GM20000 (cell line): ENCODE results near the gene MTMR12.

ENCODE experiments used
- DNase-seq: peaks from one replicate; pipeline ENCODE4 v3.0.0; 2012; ENCODE audit warnings: low spot score
- TF ChIP-seq, protein P1 (sequence below): IDR thresholded peaks from 2 replicates; pipeline ENCODE4 v1.5.1; 2012; ENCODE audit warnings: mild to moderate bottlenecking, control low read depth; ENCODE audit errors: extremely low read depth, missing control alignments

Gene MTMR12

DNA sequence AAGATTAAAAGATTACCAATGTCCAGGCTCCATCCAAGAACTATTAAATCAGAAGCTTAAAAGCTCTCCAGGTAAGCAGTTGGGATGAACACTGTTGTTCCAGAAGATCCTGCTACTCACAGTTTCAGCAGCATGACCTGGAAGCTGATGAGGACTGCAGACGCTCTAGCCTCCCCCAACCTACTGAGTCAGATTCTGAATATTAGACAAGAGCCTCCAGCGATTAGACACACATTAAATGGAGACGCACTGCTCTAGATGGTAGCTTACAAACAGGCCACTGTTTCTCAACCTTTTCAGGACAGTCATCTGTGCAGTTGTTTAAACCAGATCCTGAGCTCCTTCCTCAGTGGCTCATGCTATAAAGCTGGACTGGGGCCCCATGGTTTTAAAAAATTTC lies 54.3 kb downstream of the MTMR12 start:
- TF ChIP-seq, protein P1, sequence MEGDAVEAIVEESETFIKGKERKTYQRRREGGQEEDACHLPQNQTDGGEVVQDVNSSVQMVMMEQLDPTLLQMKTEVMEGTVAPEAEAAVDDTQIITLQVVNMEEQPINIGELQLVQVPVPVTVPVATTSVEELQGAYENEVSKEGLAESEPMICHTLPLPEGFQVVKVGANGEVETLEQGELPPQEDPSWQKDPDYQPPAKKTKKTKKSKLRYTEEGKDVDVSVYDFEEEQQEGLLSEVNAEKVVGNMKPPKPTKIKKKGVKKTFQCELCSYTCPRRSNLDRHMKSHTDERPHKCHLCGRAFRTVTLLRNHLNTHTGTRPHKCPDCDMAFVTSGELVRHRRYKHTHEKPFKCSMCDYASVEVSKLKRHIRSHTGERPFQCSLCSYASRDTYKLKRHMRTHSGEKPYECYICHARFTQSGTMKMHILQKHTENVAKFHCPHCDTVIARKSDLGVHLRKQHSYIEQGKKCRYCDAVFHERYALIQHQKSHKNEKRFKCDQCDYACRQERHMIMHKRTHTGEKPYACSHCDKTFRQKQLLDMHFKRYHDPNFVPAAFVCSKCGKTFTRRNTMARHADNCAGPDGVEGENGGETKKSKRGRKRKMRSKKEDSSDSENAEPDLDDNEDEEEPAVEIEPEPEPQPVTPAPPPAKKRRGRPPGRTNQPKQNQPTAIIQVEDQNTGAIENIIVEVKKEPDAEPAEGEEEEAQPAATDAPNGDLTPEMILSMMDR: no peak
- no peak for DNase-seq

DNA sequence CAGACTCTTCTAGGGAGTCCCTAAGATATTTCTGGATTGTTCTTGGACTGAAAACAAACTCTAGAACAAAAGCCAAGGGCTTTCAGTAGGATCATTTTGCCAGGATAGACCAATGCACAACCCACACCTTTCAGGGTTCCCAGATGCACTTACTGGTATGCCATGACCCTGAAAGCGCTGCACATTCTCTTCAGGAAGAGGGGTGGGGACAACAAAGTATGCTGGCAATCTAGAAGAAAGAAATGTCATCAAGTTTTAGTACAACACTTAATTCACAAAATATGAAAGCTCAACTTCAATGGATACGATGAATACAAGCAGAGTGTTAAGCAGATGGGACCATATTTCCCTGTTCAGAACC lies 57.2 kb downstream of the MTMR12 start:
- DNase-seq: no peak
- TF ChIP-seq, protein P1: no peak

GRCh38 chr5:32254881-32255539 lies 57.7 kb downstream of the MTMR12 start:
- TF ChIP-seq, protein P1: no peak
- DNase-seq: no peak

- TF ChIP-seq, protein P1: no peak
Measured at GRCh38 chr5:32251871-32252458, 60.8 kb downstream of the MTMR12 start.

GRCh38 chr5:32249668-32250067 lies 63.1 kb downstream of the MTMR12 start:
- no peak for DNase-seq
- TF ChIP-seq, protein P1: no peak

More at GRCh38 chr5:32251871-32252458, 60.8 kb downstream of the MTMR12 start:
- no peak for DNase-seq

DNA sequence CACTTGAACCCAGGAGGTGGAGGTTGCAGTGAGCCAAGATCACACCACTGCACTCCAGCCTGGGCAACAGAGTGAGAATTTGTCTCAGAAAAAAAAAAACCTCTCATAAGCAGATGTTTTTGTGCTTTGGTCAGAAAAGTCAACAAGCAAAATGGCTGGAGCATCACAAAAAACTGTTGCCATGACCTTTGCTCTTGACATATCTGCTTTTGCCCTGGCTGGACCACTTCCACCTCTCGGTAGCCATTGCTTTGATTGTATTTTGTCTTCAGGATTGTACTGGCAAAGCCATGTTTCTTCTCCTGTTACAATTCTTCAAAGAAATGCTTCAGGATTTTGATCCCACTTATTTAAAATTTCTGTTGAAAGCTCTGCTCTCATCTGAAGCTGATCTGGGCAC lies 67.0 kb downstream of the MTMR12 start:
- TF ChIP-seq, protein P1: no peak

DNA sequence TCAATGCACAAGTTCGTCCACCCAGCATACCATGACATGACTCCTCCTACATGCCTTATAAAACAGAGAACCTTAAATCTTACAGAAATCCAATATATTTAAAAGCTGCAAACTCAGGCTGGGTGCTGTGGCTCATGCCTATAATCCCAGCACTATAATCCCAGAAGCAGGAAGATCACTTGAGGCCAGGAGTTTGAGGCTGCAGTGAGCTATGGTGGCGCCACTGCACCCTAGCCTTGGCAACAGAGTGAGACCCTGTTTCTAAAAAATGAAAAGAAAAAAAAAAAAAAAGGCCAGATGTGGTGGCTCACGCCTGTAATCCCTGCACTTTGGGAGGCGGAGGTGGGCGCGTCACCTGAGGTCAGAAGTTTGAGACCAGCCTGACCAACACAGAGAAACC lies 68.7 kb downstream of the MTMR12 start:
- DNase-seq: no peak
- TF ChIP-seq, protein P1: no peak

More for the DNA sequence above, 67.0 kb downstream of the MTMR12 start:
- no peak for DNase-seq
